IMR-90 (cell line): ENCODE results near the gene SENP2. TPM values are rescaled to one million over a fixed set of nuclear protein-coding genes. Genes with fewer than 3 reads are reported as not detected.

ENCODE experiments used
- ATAC-seq: fragments of 200-7000 bp; cut with Tn5 transposase; 2 replicates; pipeline ENCODE4 v1.9.1; 2020; ENCODE audit warnings: low read depth, mild to moderate bottlenecking, moderate library complexity
- BruUV-seq: library from RNA; stranded (reverse); fragments of 400-500 nt; replicated peaks from 2 replicates; lab custom pipeline; 2021; lab: Mats Ljungman, UMichigan
- CTCF ChIA-PET: fragments of 300-600 bp; formaldehyde crosslinking; extraction: SDS; loops from one replicate; lab custom pipeline; 2021; ENCODE audit warnings: antibody characterized with exemption; lab: Yijun Ruan, JAX
- POLR2A ChIA-PET: fragments of 300-600 bp; sonication (Branson Sonifier 250); formaldehyde crosslinking; loops from one replicate; lab custom pipeline; 2022; ENCODE audit warnings: antibody characterized with exemption; ENCODE audit not compliant: unreplicated experiment; lab: Charles Lee
- DNase-seq: peaks from one replicate; pipeline ENCODE4 v3.0.0; 2013
- H2AFZ ChIP-seq: replicated peaks from 2 replicates; pipeline ENCODE3; 2013; ENCODE audit warnings: low read length, mild to moderate bottlenecking; ENCODE audit not compliant: poor library complexity
- H2AK5ac ChIP-seq: 2 replicates; pipeline ENCODE4 v1.6.1; 2013; ENCODE audit warnings: low read depth, low read length, inconsistent platforms
- H2AK9ac ChIP-seq: replicated peaks from 2 replicates; pipeline ENCODE3; 2013; ENCODE audit warnings: mild to moderate bottlenecking, low read depth, low read length, moderate library complexity; ENCODE audit not compliant: poor library complexity
- H2BK120ac ChIP-seq: 2 replicates; pipeline ENCODE4 v1.6.1; 2013; ENCODE audit warnings: low read depth, low read length, inconsistent platforms
- H2BK15ac ChIP-seq: 3 replicates; pipeline ENCODE4 v1.6.1; 2013; ENCODE audit warnings: low read depth, low read length, inconsistent platforms
- H2BK20ac ChIP-seq: 2 replicates; pipeline ENCODE4 v1.6.1; 2013; ENCODE audit warnings: low read depth, mild to moderate bottlenecking, inconsistent platforms, low read length, moderate library complexity
- H2BK5ac ChIP-seq: 2 replicates; pipeline ENCODE4 v1.6.1; 2013; ENCODE audit warnings: mild to moderate bottlenecking, low read depth, low read length, inconsistent platforms; ENCODE audit not compliant: poor library complexity, severe bottlenecking
- H3K14ac ChIP-seq: replicated peaks from 2 replicates; pipeline ENCODE4 v1.6.1; 2013; ENCODE audit warnings: low read depth, low read length, inconsistent platforms
- H3K18ac ChIP-seq: 2 replicates; pipeline ENCODE4 v1.6.1; 2013; ENCODE audit warnings: low read depth, low read length, control low read depth
- H3K23ac ChIP-seq: 2 replicates; pipeline ENCODE4 v1.6.1; 2013; ENCODE audit warnings: low read depth, low read length, inconsistent platforms
- H3K27ac ChIP-seq: 2 replicates; pipeline ENCODE4 v1.5.1; 2013; ENCODE audit warnings: mild to moderate bottlenecking, control low read depth, low read length; ENCODE audit not compliant: insufficient read depth
- H3K27me3 ChIP-seq: 2 replicates; pipeline ENCODE4 v1.6.1; 2013; ENCODE audit warnings: low read length; ENCODE audit not compliant: control insufficient read depth, insufficient read depth
- H3K36me3 ChIP-seq: 2 replicates; pipeline ENCODE4 v1.6.1; 2013; ENCODE audit warnings: low read length, mixed read lengths; ENCODE audit not compliant: control insufficient read depth, insufficient read depth
- H3K4ac ChIP-seq: 2 replicates; pipeline ENCODE4 v1.6.1; 2013; ENCODE audit warnings: low read depth, low read length, inconsistent platforms
- H3K4me1 ChIP-seq: 2 replicates; pipeline ENCODE4 v1.6.1; 2013; ENCODE audit warnings: low read length, mixed read lengths; ENCODE audit not compliant: control insufficient read depth, insufficient read depth
- H3K4me2 ChIP-seq: 2 replicates; pipeline ENCODE4 v1.6.1; 2013; ENCODE audit warnings: low read depth, mild to moderate bottlenecking, control low read depth, low read length, moderate library complexity
- H3K4me3 ChIP-seq: 2 replicates; pipeline ENCODE4 v1.5.1; 2013; ENCODE audit warnings: low read depth, mild to moderate bottlenecking, control low read depth, low read length, moderate library complexity; ENCODE audit not compliant: insufficient read depth
- H3K56ac ChIP-seq: 2 replicates; pipeline ENCODE4 v1.6.1; 2013; ENCODE audit warnings: low read length, inconsistent platforms; ENCODE audit not compliant: insufficient read depth; ENCODE audit errors: extremely low read depth
- H3K79me1 ChIP-seq, 2 experiments: 2 replicates each; pipeline ENCODE4 v1.6.1; 2013; ENCODE audit warnings: low read length in 2 of 2, inconsistent platforms in 1 of 2, low read depth in 1 of 2
- H3K9ac ChIP-seq: 2 replicates; pipeline ENCODE4 v1.6.1; 2013; ENCODE audit warnings: low read depth, low read length, control low read depth
- H3K9me1 ChIP-seq: 2 replicates; pipeline ENCODE4 v1.6.1; 2013; ENCODE audit warnings: low read length, inconsistent platforms; ENCODE audit not compliant: insufficient read depth
- H3K9me3 ChIP-seq: 2 replicates; pipeline ENCODE4 v1.6.1; 2013; ENCODE audit warnings: low read length; ENCODE audit not compliant: control insufficient read depth, insufficient read depth
- H4K20me1 ChIP-seq: 2 replicates; pipeline ENCODE4 v1.6.1; 2013; ENCODE audit warnings: low read length, inconsistent platforms; ENCODE audit not compliant: insufficient read depth
- H4K5ac ChIP-seq: 2 replicates; pipeline ENCODE4 v1.6.1; 2013; ENCODE audit warnings: mild to moderate bottlenecking, low read depth, low read length, control low read depth
- H4K8ac ChIP-seq, 2 experiments: 2 replicates each; pipeline ENCODE4 v1.6.1; 2013; ENCODE audit warnings: low read depth in 2 of 2, low read length in 2 of 2, control low read depth in 1 of 2, inconsistent platforms in 1 of 2
- H4K91ac ChIP-seq: 2 replicates; pipeline ENCODE4 v1.6.1; 2013; ENCODE audit warnings: low read depth, low read length, inconsistent platforms; ENCODE audit not compliant: insufficient read depth
- CEBPB ChIP-seq: IDR thresholded peaks from 2 replicates; pipeline ENCODE4 v1.6.1; 2012; ENCODE audit warnings: low read depth, low read length, improper control_type of control experiment
- CHD1 ChIP-seq: IDR thresholded peaks from 2 replicates; pipeline ENCODE4 v1.6.1; 2012; ENCODE audit warnings: low read depth, low read length, improper control_type of control experiment
- FOS ChIP-seq: fragments of 150-350 bp; IDR thresholded peaks from 2 replicates; pipeline ENCODE4 v1.6.1; 2016; ENCODE audit warnings: low read depth, low read length
- MAFK ChIP-seq: IDR thresholded peaks from 2 replicates; pipeline ENCODE4 v1.6.1; 2012; ENCODE audit warnings: low read depth, low read length, improper control_type of control experiment
- MAZ ChIP-seq: IDR thresholded peaks from 2 replicates; pipeline ENCODE4 v1.6.1; 2012; ENCODE audit warnings: low read depth, mild to moderate bottlenecking, low read length, improper control_type of control experiment, moderate library complexity, borderline replicate concordance
- MXI1 ChIP-seq: IDR thresholded peaks from 2 replicates; pipeline ENCODE4 v1.6.1; 2012; ENCODE audit warnings: low read depth, mild to moderate bottlenecking, low read length, moderate library complexity, borderline replicate concordance
- NFE2L2 ChIP-seq: fragments of 150-350 bp; IDR thresholded peaks from 2 replicates; pipeline ENCODE4 v1.6.1; 2016; ENCODE audit warnings: low read depth, mild to moderate bottlenecking, low read length
- POLR2A ChIP-seq: IDR thresholded peaks from 2 replicates; pipeline ENCODE4 v1.6.1; 2012; ENCODE audit warnings: mild to moderate bottlenecking, low read depth, low read length
- RAD21 ChIP-seq: IDR thresholded peaks from 2 replicates; pipeline ENCODE4 v1.6.1; 2012; ENCODE audit warnings: low read length, improper control_type of control experiment
- RCOR1 ChIP-seq: IDR thresholded peaks from 2 replicates; pipeline ENCODE4 v1.6.1; 2012; ENCODE audit warnings: mild to moderate bottlenecking, low read length, improper control_type of control experiment; ENCODE audit not compliant: insufficient replicate concordance
- RFX5 ChIP-seq: IDR thresholded peaks from 2 replicates; pipeline ENCODE4 v1.8.0; 2012; ENCODE audit warnings: low read depth, mild to moderate bottlenecking, low read length, moderate library complexity
- SMC3 ChIP-seq: fragments of 150-350 bp; IDR thresholded peaks from 2 replicates; pipeline ENCODE4 v1.6.1; 2016; ENCODE audit warnings: low read depth, mild to moderate bottlenecking, antibody characterized with exemption, low read length, moderate library complexity
- WGBS, 2 experiments: methylation state at CpG; one replicate each; pipeline versions ENCODE4 v1.1.5 to v1.1.7; 2013; ENCODE audit warnings: missing lambda C conversion rate in 2 of 2; ENCODE audit not compliant: insufficient read length in 1 of 2; ENCODE audit errors: extremely low coverage in 2 of 2; 5-methylcytosine and 5-hydroxymethylcytosine counted together
- dilution Hi-C: fragments of 300-500 bp; cut with HindIII; formaldehyde crosslinking; loops from one replicate; pipeline ENCODE4 v1.14.3; 2018; ENCODE audit warnings: low sequenced_read_pairs; ENCODE audit not compliant: unreplicated experiment
- in situ Hi-C: fragments of 300-500 bp; cut with MboI; formaldehyde crosslinking; loops from 3 replicates; pipeline ENCODE4 v1.14.3; 2019; ENCODE audit warnings: low sequenced_read_pairs, inconsistent platforms, mixed read lengths
- intact Hi-C: fragments of 100-400 bp; cut with micrococcal nuclease; formaldehyde crosslinking; loops from 2 replicates; pipeline ENCODE4 v1.10.0; 2022
- polyA plus RNA-seq, 3 experiments: library from polyadenylated mRNA; depleted of rRNA; stranded (reverse); fragments of >200 nt; gene quantifications; 2 replicates each; pipeline ENCODE4 v1.2.3, GENCODE V29; 2012; ENCODE audit warnings: low replicate concordance in 1 of 3
- total RNA-seq: library from RNA; depleted of rRNA; stranded (reverse); fragments of >200 nt; gene quantifications from 2 replicates; pipeline ENCODE4 v1.2.3, GENCODE V29; 2012
- TF ChIP-seq, protein P1 (sequence below): fragments of 150-350 bp; IDR thresholded peaks from 2 replicates; pipeline ENCODE4 v1.6.1; 2016; ENCODE audit warnings: low read depth, mild to moderate bottlenecking, low read length, moderate library complexity, borderline replicate concordance
- TF ChIP-seq, protein P2 (sequence below): fragments of 150-350 bp; IDR thresholded peaks from 2 replicates; pipeline ENCODE4 v1.6.1; 2017; ENCODE audit warnings: mild to moderate bottlenecking, antibody characterized with exemption, low read length, low read depth

SENP2 gene
- total and polyA plus RNA-seq, 2 of the 4 experiments (the other 2 are of a cell fraction), result 9.4 to 15.2 TPM

DNA sequence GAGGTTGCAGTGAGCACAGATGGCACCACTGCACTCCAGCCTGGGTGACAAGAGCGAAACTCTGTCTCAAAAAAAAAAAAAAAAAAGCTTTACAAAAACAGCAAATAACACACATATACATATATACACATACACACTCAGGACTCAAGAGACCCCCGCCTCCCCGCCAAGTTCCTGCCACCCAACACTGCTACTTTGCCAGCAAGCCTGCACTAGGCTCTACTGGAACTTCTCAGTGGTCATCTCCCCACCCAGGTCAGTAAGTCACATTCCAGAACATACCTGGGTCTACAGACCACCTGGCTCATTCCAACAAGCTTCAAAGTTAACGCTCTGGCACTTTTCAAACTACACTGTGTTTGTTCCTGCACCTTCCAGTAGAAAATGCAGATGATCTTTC is 62.3 kb downstream of the SENP2 start:
- no peak overlapping the region for H2AFZ ChIP-seq
- ChIA-PET POLR2A (no interaction called here), CTCF (no interaction called here)
- no peak overlapping the region for H2AK9ac ChIP-seq
- H3K18ac ChIP-seq, result no peak overlapping the region
- TF ChIP-seq MAFK, result no peak
- no peak for TF ChIP-seq POLR2A
- TF ChIP-seq, protein P1, sequence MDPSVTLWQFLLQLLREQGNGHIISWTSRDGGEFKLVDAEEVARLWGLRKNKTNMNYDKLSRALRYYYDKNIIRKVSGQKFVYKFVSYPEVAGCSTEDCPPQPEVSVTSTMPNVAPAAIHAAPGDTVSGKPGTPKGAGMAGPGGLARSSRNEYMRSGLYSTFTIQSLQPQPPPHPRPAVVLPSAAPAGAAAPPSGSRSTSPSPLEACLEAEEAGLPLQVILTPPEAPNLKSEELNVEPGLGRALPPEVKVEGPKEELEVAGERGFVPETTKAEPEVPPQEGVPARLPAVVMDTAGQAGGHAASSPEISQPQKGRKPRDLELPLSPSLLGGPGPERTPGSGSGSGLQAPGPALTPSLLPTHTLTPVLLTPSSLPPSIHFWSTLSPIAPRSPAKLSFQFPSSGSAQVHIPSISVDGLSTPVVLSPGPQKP, result no peak
- TF ChIP-seq RAD21, result no peak
- no peak for TF ChIP-seq SMC3
- TF ChIP-seq, protein P2, sequence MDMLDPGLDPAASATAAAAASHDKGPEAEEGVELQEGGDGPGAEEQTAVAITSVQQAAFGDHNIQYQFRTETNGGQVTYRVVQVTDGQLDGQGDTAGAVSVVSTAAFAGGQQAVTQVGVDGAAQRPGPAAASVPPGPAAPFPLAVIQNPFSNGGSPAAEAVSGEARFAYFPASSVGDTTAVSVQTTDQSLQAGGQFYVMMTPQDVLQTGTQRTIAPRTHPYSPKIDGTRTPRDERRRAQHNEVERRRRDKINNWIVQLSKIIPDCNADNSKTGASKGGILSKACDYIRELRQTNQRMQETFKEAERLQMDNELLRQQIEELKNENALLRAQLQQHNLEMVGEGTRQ, result no peak
- TF ChIP-seq CEBPB, result no peak
- TF ChIP-seq MXI1, result no peak
- TF ChIP-seq CHD1, result no peak
- no peak for TF ChIP-seq NFE2L2
- TF ChIP-seq RFX5, result no peak
- no peak for TF ChIP-seq MAZ
- no peak for TF ChIP-seq RCOR1
- no peak for TF ChIP-seq FOS
- no peak overlapping the region for H4K91ac ChIP-seq
- H3K4me1 ChIP-seq, result no peaks in the 10 kb centered on the region
- H4K20me1 ChIP-seq, result peaks cover 18% of the 10 kb centered on the region; the same call in 1 of the 2 replicates
- H3K4ac ChIP-seq, result no peak overlapping the region
- H3K14ac ChIP-seq, result no peak overlapping the region
- WGBS, 2 experiments, result 90% methylated on average over 2 of the region's 4 CpGs; no CpG with 5 or more reads in 1 of the 2 experiments
- H2BK5ac ChIP-seq, result no peak overlapping the region
- no peak overlapping the region for H3K23ac ChIP-seq
- no peaks in the 10 kb centered on the region for H3K9me3 ChIP-seq
- H3K27ac ChIP-seq, result no peak overlapping the region
- H2AK5ac ChIP-seq, result no peak overlapping the region
- H4K5ac ChIP-seq, result no peak overlapping the region
- no peak overlapping the region for H3K56ac ChIP-seq
- intact Hi-C loops, result no loop called here
- no peak overlapping the region for H2BK20ac ChIP-seq
- peaks cover 5% of the 10 kb centered on the region; the same call in 1 of the 2 replicates for H3K9me1 ChIP-seq
- no peak overlapping the region for H3K4me3 ChIP-seq
- H2BK15ac ChIP-seq, result no peak overlapping the region
- dilution Hi-C loops, result no loop called here
- in situ Hi-C loops, result no loop called here
- no peak for ATAC-seq
- no peak overlapping the region for H3K9ac ChIP-seq
- no peak overlapping the region for H2BK120ac ChIP-seq
- H3K27me3 ChIP-seq, result no peaks in the 10 kb centered on the region
- H3K4me2 ChIP-seq, result no peak overlapping the region
- H3K36me3 ChIP-seq, result peaks cover 69% of the 10 kb centered on the region
- H4K8ac ChIP-seq, result no peak overlapping the region
- DNase-seq, result no peak
- H3K79me1 ChIP-seq, result peaks cover 20 to 36% of the 10 kb centered on the region in 2 experiments
- BruUV-seq, result no TSS peak
